GM18505 (cell line): ENCODE data around the gene CD86.

Source experiments
- ATAC-seq: cut with Tn5 transposase; IDR thresholded peaks from one replicate; pipeline ENCODE4 v1.9.1; 2021; ENCODE audit not compliant: unreplicated experiment
- POLR2A ChIP-seq: IDR thresholded peaks from 4 replicates; pipeline ENCODE4 v1.6.1; 2011; ENCODE audit warnings: borderline replicate concordance; ENCODE audit not compliant: insufficient read depth, insufficient read length; ENCODE audit errors: extremely low read depth

Gene CD86, protein sequence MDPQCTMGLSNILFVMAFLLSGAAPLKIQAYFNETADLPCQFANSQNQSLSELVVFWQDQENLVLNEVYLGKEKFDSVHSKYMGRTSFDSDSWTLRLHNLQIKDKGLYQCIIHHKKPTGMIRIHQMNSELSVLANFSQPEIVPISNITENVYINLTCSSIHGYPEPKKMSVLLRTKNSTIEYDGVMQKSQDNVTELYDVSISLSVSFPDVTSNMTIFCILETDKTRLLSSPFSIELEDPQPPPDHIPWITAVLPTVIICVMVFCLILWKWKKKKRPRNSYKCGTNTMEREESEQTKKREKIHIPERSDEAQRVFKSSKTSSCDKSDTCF

DNA sequence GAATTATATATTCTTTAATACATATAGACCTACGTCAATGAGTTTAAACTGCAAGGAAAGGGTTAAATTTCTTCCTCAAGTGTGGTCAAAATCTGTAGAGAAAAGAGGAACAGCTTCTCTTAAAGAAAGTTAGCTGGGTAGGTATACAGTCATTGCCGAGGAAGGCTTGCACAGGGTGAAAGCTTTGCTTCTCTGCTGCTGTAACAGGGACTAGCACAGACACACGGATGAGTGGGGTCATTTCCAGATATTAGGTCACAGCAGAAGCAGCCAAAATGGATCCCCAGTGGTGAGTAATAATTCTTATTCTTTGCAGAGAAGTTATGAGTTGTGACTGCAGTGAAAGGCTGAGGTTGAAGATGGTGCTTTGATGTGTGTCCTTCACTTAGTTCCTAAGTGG, at the start of gene CD86:
Gene CD86 (plus strand): TSS at position 148 of the 400 bp plus-strand sequence. CDS start 128 bp downstream, at position 276.
- peak; percentile 94 for ATAC-seq
- peak; percentile 57 for TF ChIP-seq POLR2A

DNA sequence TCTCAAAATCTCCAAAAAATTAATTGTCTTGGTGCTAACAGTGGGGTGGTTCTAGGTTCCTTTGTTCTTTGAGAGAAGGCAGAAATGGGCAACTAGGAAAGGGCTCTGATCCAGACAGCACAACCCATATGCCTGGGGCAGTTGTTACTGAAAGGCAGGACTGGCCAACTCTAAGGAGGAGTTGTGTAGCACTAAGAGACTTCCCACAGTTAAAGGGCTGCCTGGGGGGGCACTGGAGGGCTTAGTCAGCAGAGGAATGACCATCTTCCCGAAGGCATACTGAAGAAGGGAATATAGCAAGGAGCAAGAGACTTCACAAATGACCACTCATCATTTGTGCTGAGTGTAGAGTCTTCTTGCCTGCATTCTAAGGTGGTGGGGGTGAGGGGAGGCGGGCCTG, 48.9 kb upstream of the CD86 start:
- no peak for TF ChIP-seq POLR2A
- no peak for ATAC-seq

DNA sequence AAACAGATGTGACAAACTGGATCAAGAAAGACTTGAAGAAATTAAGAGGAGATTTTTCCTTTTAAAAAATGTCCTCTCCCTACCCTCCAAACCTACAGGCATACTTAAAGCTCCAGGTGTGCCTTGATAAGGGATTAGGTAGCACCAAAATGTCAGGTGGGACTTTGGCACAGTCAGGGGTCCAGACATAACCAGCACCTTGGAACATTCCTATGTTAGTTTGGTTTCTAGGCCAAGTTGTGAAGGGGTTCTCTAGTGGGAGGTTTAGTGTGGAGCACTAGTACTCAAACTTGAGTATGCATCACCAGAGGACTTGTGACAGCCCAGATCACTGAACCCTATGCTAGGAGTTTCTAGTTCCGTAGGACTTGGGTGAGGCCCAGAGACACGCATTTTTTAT, 47.0 kb upstream of the CD86 start:
- no peak for TF ChIP-seq POLR2A
- ATAC-seq: no peak

DNA sequence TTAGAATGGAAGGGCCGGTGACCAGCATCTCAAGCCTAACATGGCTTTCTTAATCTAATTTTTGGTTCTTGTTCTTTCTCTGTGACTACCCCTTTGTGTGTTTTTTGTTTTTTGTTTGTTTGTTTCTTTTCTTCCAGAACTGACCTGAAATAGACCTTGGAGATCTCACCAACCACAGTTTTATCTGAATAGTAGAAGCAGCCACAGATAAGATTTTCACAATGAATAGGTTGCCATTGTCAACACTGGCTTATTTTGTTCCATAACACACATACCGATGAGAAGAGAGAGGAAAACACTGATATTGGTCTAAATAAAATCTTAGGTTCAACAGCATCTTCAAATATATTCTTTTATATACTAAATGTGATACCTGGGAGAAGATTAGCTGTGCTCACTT, 44.7 kb upstream of the CD86 start:
- ATAC-seq: no peak
- no peak for TF ChIP-seq POLR2A

DNA sequence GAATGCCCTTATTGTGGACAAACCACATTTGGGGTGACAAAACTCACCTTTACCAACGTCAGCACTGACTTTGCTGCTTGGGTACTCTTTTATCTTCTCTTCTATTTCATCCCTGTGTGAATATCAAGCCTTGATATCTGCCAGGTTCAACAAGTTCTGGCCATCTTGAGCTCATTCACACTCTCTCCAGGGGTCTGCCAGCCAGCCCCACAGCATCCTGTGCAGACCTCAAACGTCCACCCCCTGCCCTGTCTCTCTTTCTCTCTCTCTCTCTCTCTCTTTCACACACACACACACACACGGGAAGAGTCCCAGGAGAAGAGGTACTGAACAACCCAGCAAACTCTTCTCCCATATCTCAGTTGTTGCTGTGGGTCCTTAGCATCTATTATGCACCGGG, 43.8 kb upstream of the CD86 start:
- TF ChIP-seq POLR2A: no peak
- no peak for ATAC-seq

DNA sequence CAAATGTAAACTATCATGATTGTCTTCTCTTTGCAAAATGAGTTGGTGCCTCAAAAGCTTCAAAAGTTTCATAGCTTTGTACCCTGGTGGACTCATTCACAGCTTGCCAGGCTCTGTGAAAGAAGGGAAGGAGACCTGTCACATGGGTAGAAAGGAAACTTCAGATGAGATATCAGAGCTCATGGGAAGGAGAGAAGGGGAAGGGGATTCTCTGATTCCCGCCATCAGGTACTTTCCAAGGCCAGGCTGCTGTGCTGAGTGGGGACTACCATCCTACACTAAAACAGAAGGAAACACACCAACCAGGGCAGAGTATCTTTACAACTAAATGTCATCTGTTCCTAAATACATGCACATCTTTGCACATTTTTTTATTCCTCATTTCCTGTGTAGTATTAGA, 42.3 kb upstream of the CD86 start:
- ATAC-seq: no peak
- no peak for TF ChIP-seq POLR2A

DNA sequence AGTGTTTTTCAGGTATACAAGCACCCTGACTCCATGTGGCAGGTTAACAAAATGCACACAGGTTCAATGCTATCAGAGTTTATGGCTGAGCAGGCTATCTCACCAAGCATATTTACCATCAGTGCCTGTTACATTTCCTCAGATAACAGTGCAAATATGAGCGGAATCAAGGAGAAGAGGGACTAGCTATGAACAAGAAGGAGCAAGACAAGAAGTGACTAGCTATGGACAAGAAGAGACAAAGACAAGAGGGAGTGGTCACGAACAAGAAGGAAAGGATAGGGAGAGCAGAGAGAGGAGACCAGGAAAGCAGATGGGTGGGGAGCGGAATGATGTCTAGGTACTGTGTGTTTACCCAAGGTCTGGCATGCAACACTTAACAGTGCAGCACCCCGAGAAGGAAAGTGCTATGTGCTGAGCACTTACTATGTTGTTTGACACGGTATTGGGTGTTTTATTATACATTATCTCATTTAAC, 41.7 kb upstream of the CD86 start:
- TF ChIP-seq POLR2A: no peak
- ATAC-seq: no peak

DNA sequence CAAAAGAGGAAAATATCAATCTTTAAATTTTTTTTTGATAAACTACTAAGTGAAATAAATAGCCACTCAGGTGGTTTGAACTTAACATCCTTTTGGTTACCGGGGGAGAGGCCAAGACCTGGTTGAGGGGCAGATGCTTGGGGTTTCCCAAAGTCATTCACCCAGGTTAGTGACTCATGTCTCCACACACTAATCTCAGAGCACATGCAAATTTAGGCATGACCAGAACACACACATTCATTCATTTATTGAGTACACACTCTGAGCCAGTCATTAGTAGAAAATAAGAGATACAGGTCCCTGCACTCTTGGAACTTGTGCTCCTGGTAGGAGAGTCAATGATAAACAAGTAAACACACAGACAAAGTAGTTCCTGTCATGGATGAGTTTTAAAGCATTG, 40.4 kb upstream of the CD86 start:
- peak; percentile 83 for ATAC-seq
- no peak for TF ChIP-seq POLR2A

DNA sequence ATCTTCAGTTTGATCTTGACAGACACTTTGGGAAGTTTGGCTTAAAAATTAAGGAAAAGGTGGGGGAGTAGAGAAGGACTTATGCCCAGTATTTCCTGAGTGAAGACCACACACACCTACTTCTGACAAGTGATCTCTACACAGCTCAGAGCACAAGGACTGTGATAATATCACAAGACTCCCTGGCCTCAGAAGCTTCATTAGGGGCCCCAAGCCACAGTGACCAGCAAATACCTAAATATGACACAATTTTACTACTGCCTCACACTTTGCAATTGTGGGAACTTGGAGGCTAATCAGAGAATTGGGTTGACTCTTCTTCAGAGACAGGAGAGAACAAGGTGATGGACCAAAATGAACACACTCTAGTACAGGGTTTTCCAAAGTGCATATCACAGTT, 35.7 kb upstream of the CD86 start:
- TF ChIP-seq POLR2A: no peak
- no peak for ATAC-seq

DNA sequence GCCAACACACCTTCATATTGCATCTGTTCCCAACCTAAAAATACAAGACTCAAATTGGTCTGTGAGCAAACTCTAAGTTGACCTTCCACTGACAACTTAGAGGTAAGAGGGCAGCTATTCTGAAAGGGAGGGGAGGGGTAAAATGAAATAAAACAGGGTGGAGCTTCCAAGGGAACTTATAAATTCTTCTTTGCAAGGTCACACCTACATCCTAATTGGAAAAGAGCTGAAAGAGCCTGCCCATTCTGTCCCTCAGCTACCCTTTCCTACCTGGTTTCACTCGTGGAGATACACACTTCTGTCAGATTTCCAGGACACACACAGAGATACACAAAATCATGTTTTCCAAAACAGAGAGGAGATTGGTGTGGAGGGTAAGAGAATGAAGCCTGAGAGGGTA, 34.1 kb upstream of the CD86 start:
- ATAC-seq: no peak

DNA sequence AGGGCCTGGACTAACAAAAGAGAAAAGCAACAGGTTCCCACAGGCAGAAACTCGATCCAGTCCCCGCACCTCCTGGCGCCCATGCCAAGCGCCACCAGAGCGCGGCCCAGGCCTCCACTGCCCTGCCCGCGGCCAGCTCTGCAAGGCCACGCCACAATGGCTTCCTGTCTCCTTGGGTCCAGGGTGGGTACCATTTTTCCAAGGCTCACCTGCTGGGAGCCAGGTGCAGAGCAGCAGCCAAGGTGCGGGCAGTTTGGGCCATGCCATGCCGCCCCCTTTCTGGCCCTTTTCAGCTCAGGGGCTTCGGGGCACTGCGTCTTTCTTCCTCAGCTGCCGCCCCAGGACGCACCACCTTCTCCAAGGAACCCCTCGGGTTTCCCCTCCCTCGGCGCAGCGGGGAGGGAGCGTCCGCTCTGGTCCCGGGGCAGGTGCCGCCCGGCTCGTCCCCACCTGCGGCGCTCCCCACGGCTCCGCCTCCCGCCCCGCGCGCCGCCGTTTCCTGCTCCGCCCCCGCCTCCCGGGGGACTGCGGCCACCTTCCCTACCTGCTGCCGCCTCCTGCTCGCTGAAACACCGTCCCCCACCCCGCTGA, 33.3 kb upstream of the CD86 start, which contains the start of gene ILDR1:
Gene ILDR1 (minus strand): TSS at position 437 of the 591 bp plus-strand sequence. CDS start 170 bp downstream, at position 267.
- peak; percentile 49 for ATAC-seq
- peak; percentile 39 for TF ChIP-seq POLR2A

More for the DNA sequence above, 34.1 kb upstream of the CD86 start:
- TF ChIP-seq POLR2A: no peak

DNA sequence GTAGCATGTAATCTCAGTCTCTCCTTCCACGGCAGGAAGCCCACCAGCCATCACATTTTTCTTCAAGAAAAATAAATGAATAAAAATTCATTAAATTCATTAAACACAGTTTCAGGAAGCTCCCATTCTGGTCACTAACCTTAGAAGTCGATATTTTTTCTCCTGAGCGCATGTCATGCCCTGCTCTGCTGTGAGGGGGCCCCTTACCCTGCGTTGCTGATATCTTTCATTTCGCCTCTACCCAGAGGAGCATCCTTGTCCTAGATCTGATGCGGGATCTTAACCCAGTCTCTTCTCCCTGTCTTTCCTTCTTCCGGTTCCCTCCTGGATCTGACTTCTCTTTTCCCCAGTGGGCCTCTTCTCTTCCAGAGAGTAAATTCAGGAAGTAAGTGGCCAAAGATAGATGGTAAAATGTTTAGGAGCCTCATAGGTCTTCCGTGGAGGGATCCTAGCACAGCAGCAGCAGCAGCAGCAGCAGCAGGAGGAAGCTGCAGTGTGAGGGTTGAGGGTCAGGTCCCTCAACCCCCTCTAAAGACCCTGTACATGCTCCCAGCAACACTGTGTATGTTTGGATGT, 31.7 kb upstream of the CD86 start:
- no peak for TF ChIP-seq POLR2A
- ATAC-seq: no peak

DNA sequence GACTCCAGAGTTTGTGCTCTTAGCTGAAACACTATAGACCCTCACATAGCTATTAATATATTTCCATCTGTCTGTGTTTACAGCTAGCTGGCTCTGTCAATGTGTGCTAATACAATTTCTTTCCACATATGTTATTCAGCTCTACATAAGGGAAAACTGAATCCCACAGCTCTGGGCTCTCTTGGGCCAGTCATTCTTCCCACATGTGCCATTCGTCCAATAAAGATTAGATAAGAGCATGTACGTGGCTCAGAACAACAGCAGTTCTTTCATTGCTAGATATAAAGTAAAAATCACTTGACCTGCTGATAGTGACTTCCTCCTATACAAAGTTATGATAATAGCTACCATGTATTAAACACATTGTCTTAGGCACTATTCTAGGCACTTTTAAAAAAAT, 30.4 kb upstream of the CD86 start:
- ATAC-seq: no peak
- no peak for TF ChIP-seq POLR2A

DNA sequence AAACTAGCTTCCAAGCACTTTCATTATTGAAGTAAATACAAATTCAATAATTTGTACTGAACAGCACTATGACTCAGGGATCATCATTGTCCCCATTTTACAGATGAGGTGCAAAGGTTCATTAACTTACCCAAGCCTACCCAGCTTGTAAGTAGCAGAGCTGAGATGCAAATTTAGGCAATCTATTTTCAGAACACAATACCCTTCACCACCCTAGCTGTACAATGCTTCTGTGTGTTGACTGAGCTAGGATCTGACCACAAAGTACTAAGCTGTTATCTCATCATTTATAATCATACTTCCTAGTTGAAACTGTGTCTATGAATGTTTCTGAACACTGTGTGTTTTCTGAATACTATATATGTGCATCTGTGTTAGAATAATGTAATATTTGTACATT, 29.9 kb upstream of the CD86 start:
- TF ChIP-seq POLR2A: no peak
- peak; percentile 80 for ATAC-seq
